Gastroesophageal sphincter (tissue), 4 donors: ENCODE results near the gene DYRK3. TPM values are rescaled to one million over a fixed set of nuclear protein-coding genes. Genes with fewer than 3 reads are reported as not detected.

ENCODE experiments used
- ATAC-seq: fragments of 150-250 bp; one replicate; pipeline ENCODE4 v1.9.1; 2016; ENCODE audit warnings: mild to moderate bottlenecking, moderate library complexity
- H3K27ac ChIP-seq, 4 donors: fragments of 200-600 bp; sonication (generic) in 3 of 4; 1 replicate in 3 of 4; 2 replicates in 1 of 4; pipeline ENCODE4 v1.5.1; 2016 to 2019
- H3K27me3 ChIP-seq: fragments of 200-600 bp; sonication (generic); one replicate; pipeline ENCODE4 v1.5.1; 2019
- H3K36me3 ChIP-seq, 2 donors: fragments of 200-600 bp; sonication (generic); one replicate each; pipeline ENCODE4 v1.5.1; 2019; ENCODE audit warnings: control low read depth in 1 of 2
- H3K4me1 ChIP-seq, 3 donors: fragments of 200-600 bp; sonication (generic); 1 replicate in 2 of 3; 2 replicates in 1 of 3; pipeline ENCODE4 v1.5.1; 2016 to 2019; ENCODE audit warnings: control low read depth in 2 of 3
- H3K4me3 ChIP-seq, 2 donors: fragments of 200-600 bp; sonication (generic); one replicate each; pipeline ENCODE4 v1.5.1; 2019; ENCODE audit warnings: mild to moderate bottlenecking in 1 of 2, moderate library complexity in 1 of 2
- H3K9me3 ChIP-seq, 3 donors: fragments of 200-600 bp; sonication (generic); one replicate each; pipeline ENCODE4 v1.5.1; 2017 to 2019; ENCODE audit warnings: control low read depth in 2 of 3
- CTCF ChIP-seq, 4 experiments: fragments of 200-600 bp in 2 of 4; fragments of 450-650 bp in 2 of 4; sonication (generic) in 1 of 4; IDR thresholded peaks; one replicate each; pipeline ENCODE4 v1.5.1; 2017 to 2019; ENCODE audit warnings: antibody characterized with exemption in 4 of 4, mild to moderate bottlenecking in 2 of 4, moderate library complexity in 2 of 4
- EP300 ChIP-seq: sonication (generic); formaldehyde crosslinking; IDR thresholded peaks from one replicate; pipeline ENCODE4 v1.6.1; 2017; ENCODE audit warnings: antibody characterized with exemption, mild to moderate bottlenecking
- POLR2A ChIP-seq, 2 donors: fragments of 450-650 bp; IDR thresholded peaks; one replicate each; pipeline ENCODE4 v1.6.1; 2017; ENCODE audit warnings: antibody characterized with exemption in 2 of 2, mild to moderate bottlenecking in 2 of 2, moderate library complexity in 1 of 2
- POLR2AphosphoS5 ChIP-seq: sonication (generic); formaldehyde crosslinking; IDR thresholded peaks from one replicate; pipeline ENCODE4 v1.6.1; 2017; ENCODE audit warnings: antibody characterized with exemption
- WGBS, 2 donors: methylation state at CpG; one replicate each; pipeline ENCODE4 v1.1.5; 2018; ENCODE audit warnings: low coverage in 1 of 2; 5-methylcytosine and 5-hydroxymethylcytosine counted together
- total RNA-seq, 4 donors: library from RNA; depleted of rRNA; stranded (reverse); fragments of >200 nt; gene quantifications; one replicate each; pipeline ENCODE4 v1.1.0, GENCODE V29; 2016

The DYRK3 gene
- total RNA-seq, 4 donors from 2014 or later, result 5.0 to 14.9 (median 8.4) TPM

GRCh38 chr1:206649261-206649921 is 14.1 kb downstream of the DYRK3 start:
- ATAC-seq, result no peak
- H3K36me3 ChIP-seq, result peaks cover 3 to 46% of the 10 kb centered on the region in 2 donors
- no peaks in the 10 kb centered on the region for H3K9me3 ChIP-seq
- H3K27ac ChIP-seq, result no peak overlapping the region
- H3K4me3 ChIP-seq, result no peak overlapping the region
- H3K4me1 ChIP-seq, result peaks cover 0 to 8% (median 0%) of the 10 kb centered on the region in 3 donors
- H3K27me3 ChIP-seq, result no peaks in the 10 kb centered on the region
- TF ChIP-seq POLR2AphosphoS5 (no peak), CTCF (IDR thresholded peaks at IDR 0.05) (no peak), EP300 (no peak), POLR2A (IDR thresholded peaks at IDR 0.05) (no peak)
- 82 to 84% methylated on average over 3 to 5 of the region's 5 CpGs for WGBS, 2 donors

GRCh38 chr1:206651014-206651413 is 15.7 kb downstream of the DYRK3 start:
- WGBS, 2 donors, result 93% methylated on average over 2 to 3 of the region's 3 CpGs

GRCh38 chr1:206651958-206652890 is 16.9 kb downstream of the DYRK3 start:
- Histone ChIP-seq H3K4me1 (peaks cover 0 to 22% (median 0%) of the 10 kb centered on the region in 3 donors), H3K27ac (no peak overlapping the region), H3K27me3 (no peaks in the 10 kb centered on the region), H3K36me3 (peaks cover 3 to 41% of the 10 kb centered on the region in 2 donors), H3K9me3 (no peaks in the 10 kb centered on the region), H3K4me3 (no peak overlapping the region)
- TF ChIP-seq CTCF (IDR thresholded peaks at IDR 0.05) (no peak), EP300 (no peak), POLR2AphosphoS5 (no peak), POLR2A (IDR thresholded peaks at IDR 0.05) (no peak)
- 94 to 96% methylated on average over 4 to 5 of the region's 5 CpGs for WGBS, 2 donors
- ATAC-seq, result no peak

More at GRCh38 chr1:206651014-206651413, 15.7 kb downstream of the DYRK3 start:
- H3K4me3 ChIP-seq, result no peak overlapping the region
- H3K36me3 ChIP-seq, result peaks cover 3 to 41% of the 10 kb centered on the region in 2 donors
- no peak overlapping the region for H3K27ac ChIP-seq
- no peaks in the 10 kb centered on the region for H3K9me3 ChIP-seq
- H3K27me3 ChIP-seq, result no peaks in the 10 kb centered on the region
- TF ChIP-seq CTCF (IDR thresholded peaks at IDR 0.05), result no peak
- TF ChIP-seq POLR2AphosphoS5, result no peak
- no peak for TF ChIP-seq EP300
- TF ChIP-seq POLR2A (IDR thresholded peaks at IDR 0.05), result no peak
- peaks cover 0 to 22% (median 0%) of the 10 kb centered on the region in 3 donors for H3K4me1 ChIP-seq
- ATAC-seq, result no peak

GRCh38 chr1:206653715-206654459 is 18.6 kb downstream of the DYRK3 start:
- Histone ChIP-seq H3K4me3 (no peak overlapping the region), H3K4me1 (peaks cover 0 to 33% (median 0%) of the 10 kb centered on the region in 3 donors), H3K27me3 (no peaks in the 10 kb centered on the region), H3K9me3 (no peaks in the 10 kb centered on the region), H3K27ac (peak overlapping the region in 1 of 4 donors; percentile 43), H3K36me3 (peaks cover 0 to 24% of the 10 kb centered on the region in 2 donors)
- TF ChIP-seq POLR2AphosphoS5, result no peak
- TF ChIP-seq EP300, result no peak
- no peak for TF ChIP-seq POLR2A (IDR thresholded peaks at IDR 0.05)
- TF ChIP-seq CTCF (IDR thresholded peaks at IDR 0.05), result no peak
- WGBS, 2 donors, result 55 to 58% methylated on average over 6 to 7 of the region's 7 CpGs
- no peak for ATAC-seq
